Metanephros (tissue), 2 donors: ENCODE measurements around the gene TUT1. TPM values are rescaled to one million over a fixed set of nuclear protein-coding genes. Genes with fewer than 3 reads are reported as not detected.

ENCODE experiments used
- small RNA-seq: library from RNA; depleted of rRNA; stranded (forward); fragments of <200 nt; gene quantifications from one replicate; pipeline ENCODE3, GENCODE V24; 2014; ENCODE audit warnings: low replicate concordance
- total RNA-seq: library from RNA; depleted of rRNA; stranded (reverse); fragments of >200 nt; gene quantifications from one replicate; pipeline ENCODE4 v1.2.3, GENCODE V29; 2014

TUT1 gene
- 12.9 TPM for total RNA-seq

GRCh38 chr11:62591448-62592145 lies at the start of gene TUT1:
Gene TUT1, minus strand, starts transcription at chr11:62591523. Its CDS starts 38 bp downstream, at chr11:62591485.

GRCh38 chr11:62621567-62622470 lies 30.5 kb upstream of the TUT1 start, which contains the start of gene B3GAT3:
Gene B3GAT3, minus strand, starts transcription at chr11:62621986. Its CDS starts 39 bp downstream, at chr11:62621947.

GRCh38 chr11:62612366-62613290 lies 21.3 kb upstream of the TUT1 start, which contains the start of the genes EML3 and ROM1:
Gene EML3, minus strand, starts transcription at chr11:62612775. Its CDS starts 318 bp downstream, at chr11:62612457.
Gene ROM1, plus strand, starts transcription at chr11:62613257. Its CDS starts 25 bp downstream, at chr11:62613282.

GRCh38 chr11:62601372-62602140 lies 10.2 kb upstream of the TUT1 start, which contains the start of gene MTA2:
Gene MTA2, minus strand, starts transcription at chr11:62601865. Its CDS starts 415 bp downstream, at chr11:62601450.

GRCh38 chr11:62573592-62574362 lies 17.5 kb downstream of the TUT1 start, which contains the start of gene EEF1G:
Gene EEF1G, minus strand, starts transcription at chr11:62573891. Its CDS starts 49 bp downstream, at chr11:62573842.

GRCh38 chr11:62546244-62546928 lies 44.9 kb downstream of the TUT1 start, which contains the start of gene AHNAK:
Gene AHNAK, minus strand, starts transcription at chr11:62546806. Its CDS starts 10,708 bp downstream, at chr11:62536098.

Small RNA genes lying within 50 kb of the gene (small RNA-seq; reads per million reads assigned to genes)
- gene AP001458.1 (not detected), gene EEF1G (not detected), gene MIR6747 (0.09 reads per million)

Other genes with a start within 250 kb of the TUT1 start
- gene SCGB1A1, start 172.5 kb downstream of the TUT1 start, total RNA-seq: not detected
- gene AHNAK, start 44.7 kb downstream of the TUT1 start, total RNA-seq: 286 TPM
- 1,423 TPM for gene EEF1G, start 17.6 kb downstream of the TUT1 start, total RNA-seq
- gene MTA2, start 10.3 kb upstream of the TUT1 start, total RNA-seq: 79.0 TPM
- gene EML3, start 21.3 kb upstream of the TUT1 start, total RNA-seq: 26.9 TPM
- gene ROM1, start 21.7 kb upstream of the TUT1 start, total RNA-seq: 1.6 TPM
- gene B3GAT3, start 30.5 kb upstream of the TUT1 start, total RNA-seq: 28.3 TPM
- gene GANAB, start 55.1 kb upstream of the TUT1 start, total RNA-seq: 253 TPM
- 23.0 TPM for gene INTS5, start 61.8 kb upstream of the TUT1 start, total RNA-seq
- gene C11orf98, start 73.7 kb upstream of the TUT1 start, total RNA-seq: 20.1 TPM
- 8.9 TPM for gene CSKMT, start 73.8 kb upstream of the TUT1 start, total RNA-seq
- gene UQCC3, start 80.2 kb upstream of the TUT1 start, total RNA-seq: 10.2 TPM
- gene LBHD1, start 80.7 kb upstream of the TUT1 start, total RNA-seq: 4.0 TPM
- 89.0 TPM for gene UBXN1, start 87.5 kb upstream of the TUT1 start, total RNA-seq
- 5.4 TPM for gene LRRN4CL, start 98.0 kb upstream of the TUT1 start, total RNA-seq
- 79.3 TPM for gene BSCL2, start 115.9 kb upstream of the TUT1 start, total RNA-seq
- not detected for gene GNG3, start 116.2 kb upstream of the TUT1 start, total RNA-seq
- gene HNRNPUL2, start 135.9 kb upstream of the TUT1 start, total RNA-seq: 39.5 TPM
- gene TTC9C, start 137.0 kb upstream of the TUT1 start, total RNA-seq: 34.4 TPM
- gene ZBTB3, start 162.6 kb upstream of the TUT1 start, total RNA-seq: 14.8 TPM
- 87.4 TPM for gene POLR2G, start 170.1 kb upstream of the TUT1 start, total RNA-seq
- gene TAF6L, start 179.9 kb upstream of the TUT1 start, total RNA-seq: 36.1 TPM
- gene TMEM179B, start 195.9 kb upstream of the TUT1 start, total RNA-seq: 43.4 TPM
- gene TMEM223, start 200.5 kb upstream of the TUT1 start, total RNA-seq: 20.4 TPM
- gene NXF1, start 213.9 kb upstream of the TUT1 start, total RNA-seq: 37.9 TPM
- gene STX5, start 240.5 kb upstream of the TUT1 start, total RNA-seq: 34.2 TPM
- gene TEX54, start 241.3 kb upstream of the TUT1 start, total RNA-seq: not detected
- 33.6 TPM for gene WDR74, start 248.1 kb upstream of the TUT1 start, total RNA-seq